GM12878 (cell line): ENCODE data around the gene KIAA1217. TPM values are rescaled to one million over a fixed set of nuclear protein-coding genes. Genes with fewer than 3 reads are reported as not detected.

Experiments used
- KDM1A ChIP-seq: fragments of 200-600 bp; sonication (generic); IDR thresholded peaks from 2 replicates; pipeline ENCODE4 v1.6.1; 2016; ENCODE audit warnings: borderline replicate concordance
- LARP7 ChIP-seq: fragments of 450-650 bp; IDR thresholded peaks from 2 replicates; pipeline ENCODE4 v1.6.1; 2017; ENCODE audit warnings: mild to moderate bottlenecking
- MTA2 ChIP-seq: fragments of 450-650 bp; IDR thresholded peaks from 2 replicates; pipeline ENCODE4 v1.6.1; 2016; ENCODE audit warnings: low read depth, mild to moderate bottlenecking, moderate library complexity
- RAD21 ChIP-seq: IDR thresholded peaks from 2 replicates; pipeline ENCODE4 v1.6.1; 2011; ENCODE audit warnings: mild to moderate bottlenecking, low read depth, low read length, moderate library complexity; ENCODE audit not compliant: insufficient read depth
- TARDBP ChIP-seq: IDR thresholded peaks from 2 replicates; pipeline ENCODE4 v1.6.1; 2016; ENCODE audit warnings: borderline replicate concordance
- TCF7 ChIP-seq: IDR thresholded peaks from 2 replicates; pipeline ENCODE4 v1.6.1; 2014; ENCODE audit warnings: antibody characterized with exemption, borderline replicate concordance
- ZNF274 ChIP-seq: IDR thresholded peaks from one replicate; pipeline ENCODE4 v1.8.0; 2011; ENCODE audit not compliant: insufficient read length, insufficient read depth
- ZNF622 ChIP-seq: fragments of 450-650 bp; IDR thresholded peaks from 2 replicates; pipeline ENCODE4 v1.6.1; 2017; ENCODE audit warnings: mild to moderate bottlenecking, inconsistent platforms
- polyA plus RNA-seq, 11 experiments: library from polyadenylated mRNA; depleted of rRNA in 4 of 11; unstranded in 6 of 11; stranded (reverse) in 5 of 11; fragments of >200 nt; fragmentation: Nextera tagmentation in 4 of 11; fragmentation: Illumina TruSeq in 1 of 11; extraction: Ambion mirVana in 4 of 11; extraction: Trizol in 1 of 11; gene quantifications; 1 replicate in 1 of 11; 2 replicates in 10 of 11; pipeline versions ENCODE4 v1.2.1 to v1.2.3, GENCODE V29; 2011 to 2016; ENCODE audit warnings: inconsistent platforms in 2 of 11, missing spikeins in 2 of 11, low read depth in 1 of 11
- total RNA-seq, 4 experiments: library from RNA; depleted of rRNA in 3 of 4; stranded (reverse); fragments of >200 nt in 3 of 4; fragmentation: Illumina TruSeq in 1 of 4; extraction: Trizol in 1 of 4; gene quantifications; 2 replicates each; pipeline versions ENCODE4 v1.2.1 to v1.2.3, GENCODE V29; 2013 to 2021
- TF ChIP-seq, protein P1 (sequence below): fragments of 450-650 bp; formaldehyde crosslinking; IDR thresholded peaks from 2 replicates; pipeline ENCODE4 v1.4.0; 2020; ENCODE audit warnings: mild to moderate bottlenecking, moderate library complexity
- TF ChIP-seq, protein P2 (sequence below): IDR thresholded peaks from 2 replicates; pipeline ENCODE4 v1.6.1; 2011; ENCODE audit warnings: borderline replicate concordance, low read depth, mild to moderate bottlenecking, moderate library complexity, low read length; ENCODE audit not compliant: insufficient read depth, poor library complexity, severe bottlenecking
- TF ChIP-seq, protein P3 (sequence below): fragments of 450-650 bp; IDR thresholded peaks from 2 replicates; pipeline ENCODE4 v1.6.1; 2018; ENCODE audit warnings: borderline replicate concordance, mild to moderate bottlenecking; ENCODE audit not compliant: partially characterized antibody
- TF ChIP-seq, protein P4 (sequence below): IDR thresholded peaks from 2 replicates; pipeline ENCODE4 v1.6.1; 2012; ENCODE audit warnings: low read depth, low read length, improper control_type of control experiment

The KIAA1217 gene
- total and polyA plus RNA-seq, 10 of the 15 experiments (the other 5 are each of a cell fraction or from before 2014, with no cell fraction given), result 0.57 to 3.8 (median 2.1) TPM

DNA sequence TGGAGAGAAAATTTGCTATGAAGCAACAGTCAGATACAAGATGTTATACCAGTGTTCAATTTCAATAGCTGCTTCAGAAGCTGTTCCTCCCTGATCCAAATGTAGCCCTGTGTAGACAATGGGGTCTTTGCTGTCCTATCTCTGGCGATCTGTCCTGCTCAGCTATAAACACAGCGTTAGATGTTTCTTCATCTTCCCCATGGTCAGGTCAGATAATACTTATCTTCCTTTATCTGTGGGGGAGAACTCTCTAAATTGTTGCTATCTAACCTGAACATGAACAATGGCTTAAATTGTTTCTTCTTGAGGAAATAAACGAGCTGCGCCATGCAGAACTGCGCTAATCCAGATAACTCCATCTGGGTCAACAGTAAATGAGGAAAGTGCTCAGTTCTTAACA is 15.6 kb upstream of the KIAA1217 start (continued):
- TF ChIP-seq, protein P1, sequence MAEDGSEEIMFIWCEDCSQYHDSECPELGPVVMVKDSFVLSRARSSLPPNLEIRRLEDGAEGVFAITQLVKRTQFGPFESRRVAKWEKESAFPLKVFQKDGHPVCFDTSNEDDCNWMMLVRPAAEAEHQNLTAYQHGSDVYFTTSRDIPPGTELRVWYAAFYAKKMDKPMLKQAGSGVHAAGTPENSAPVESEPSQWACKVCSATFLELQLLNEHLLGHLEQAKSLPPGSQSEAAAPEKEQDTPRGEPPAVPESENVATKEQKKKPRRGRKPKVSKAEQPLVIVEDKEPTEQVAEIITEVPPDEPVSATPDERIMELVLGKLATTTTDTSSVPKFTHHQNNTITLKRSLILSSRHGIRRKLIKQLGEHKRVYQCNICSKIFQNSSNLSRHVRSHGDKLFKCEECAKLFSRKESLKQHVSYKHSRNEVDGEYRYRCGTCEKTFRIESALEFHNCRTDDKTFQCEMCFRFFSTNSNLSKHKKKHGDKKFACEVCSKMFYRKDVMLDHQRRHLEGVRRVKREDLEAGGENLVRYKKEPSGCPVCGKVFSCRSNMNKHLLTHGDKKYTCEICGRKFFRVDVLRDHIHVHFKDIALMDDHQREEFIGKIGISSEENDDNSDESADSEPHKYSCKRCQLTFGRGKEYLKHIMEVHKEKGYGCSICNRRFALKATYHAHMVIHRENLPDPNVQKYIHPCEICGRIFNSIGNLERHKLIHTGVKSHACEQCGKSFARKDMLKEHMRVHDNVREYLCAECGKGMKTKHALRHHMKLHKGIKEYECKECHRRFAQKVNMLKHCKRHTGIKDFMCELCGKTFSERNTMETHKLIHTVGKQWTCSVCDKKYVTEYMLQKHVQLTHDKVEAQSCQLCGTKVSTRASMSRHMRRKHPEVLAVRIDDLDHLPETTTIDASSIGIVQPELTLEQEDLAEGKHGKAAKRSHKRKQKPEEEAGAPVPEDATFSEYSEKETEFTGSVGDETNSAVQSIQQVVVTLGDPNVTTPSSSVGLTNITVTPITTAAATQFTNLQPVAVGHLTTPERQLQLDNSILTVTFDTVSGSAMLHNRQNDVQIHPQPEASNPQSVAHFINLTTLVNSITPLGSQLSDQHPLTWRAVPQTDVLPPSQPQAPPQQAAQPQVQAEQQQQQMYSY (CRISPR knock-in tag), result no peak
- TF ChIP-seq ZNF622 (no peak), TCF7 (no peak), LARP7 (no peak), KDM1A (no peak), TARDBP (no peak), ZNF274 (no peak), RAD21 (no peak), MTA2 (no peak)
- TF ChIP-seq, protein P2, sequence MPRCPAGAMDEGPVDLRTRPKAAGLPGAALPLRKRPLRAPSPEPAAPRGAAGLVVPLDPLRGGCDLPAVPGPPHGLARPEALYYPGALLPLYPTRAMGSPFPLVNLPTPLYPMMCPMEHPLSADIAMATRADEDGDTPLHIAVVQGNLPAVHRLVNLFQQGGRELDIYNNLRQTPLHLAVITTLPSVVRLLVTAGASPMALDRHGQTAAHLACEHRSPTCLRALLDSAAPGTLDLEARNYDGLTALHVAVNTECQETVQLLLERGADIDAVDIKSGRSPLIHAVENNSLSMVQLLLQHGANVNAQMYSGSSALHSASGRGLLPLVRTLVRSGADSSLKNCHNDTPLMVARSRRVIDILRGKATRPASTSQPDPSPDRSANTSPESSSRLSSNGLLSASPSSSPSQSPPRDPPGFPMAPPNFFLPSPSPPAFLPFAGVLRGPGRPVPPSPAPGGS, result no peak
- TF ChIP-seq, protein P3, sequence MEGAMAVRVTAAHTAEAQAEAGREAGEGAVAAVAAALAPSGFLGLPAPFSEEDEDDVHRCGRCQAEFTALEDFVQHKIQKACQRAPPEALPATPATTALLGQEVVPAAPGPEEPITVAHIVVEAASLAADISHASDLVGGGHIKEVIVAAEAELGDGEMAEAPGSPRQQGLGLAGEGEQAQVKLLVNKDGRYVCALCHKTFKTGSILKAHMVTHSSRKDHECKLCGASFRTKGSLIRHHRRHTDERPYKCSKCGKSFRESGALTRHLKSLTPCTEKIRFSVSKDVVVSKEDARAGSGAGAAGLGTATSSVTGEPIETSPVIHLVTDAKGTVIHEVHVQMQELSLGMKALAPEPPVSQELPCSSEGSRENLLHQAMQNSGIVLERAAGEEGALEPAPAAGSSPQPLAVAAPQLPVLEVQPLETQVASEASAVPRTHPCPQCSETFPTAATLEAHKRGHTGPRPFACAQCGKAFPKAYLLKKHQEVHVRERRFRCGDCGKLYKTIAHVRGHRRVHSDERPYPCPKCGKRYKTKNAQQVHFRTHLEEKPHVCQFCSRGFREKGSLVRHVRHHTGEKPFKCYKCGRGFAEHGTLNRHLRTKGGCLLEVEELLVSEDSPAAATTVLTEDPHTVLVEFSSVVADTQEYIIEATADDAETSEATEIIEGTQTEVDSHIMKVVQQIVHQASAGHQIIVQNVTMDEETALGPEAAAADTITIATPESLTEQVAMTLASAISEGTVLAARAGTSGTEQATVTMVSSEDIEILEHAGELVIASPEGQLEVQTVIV, result no peak
- TF ChIP-seq, protein P4, sequence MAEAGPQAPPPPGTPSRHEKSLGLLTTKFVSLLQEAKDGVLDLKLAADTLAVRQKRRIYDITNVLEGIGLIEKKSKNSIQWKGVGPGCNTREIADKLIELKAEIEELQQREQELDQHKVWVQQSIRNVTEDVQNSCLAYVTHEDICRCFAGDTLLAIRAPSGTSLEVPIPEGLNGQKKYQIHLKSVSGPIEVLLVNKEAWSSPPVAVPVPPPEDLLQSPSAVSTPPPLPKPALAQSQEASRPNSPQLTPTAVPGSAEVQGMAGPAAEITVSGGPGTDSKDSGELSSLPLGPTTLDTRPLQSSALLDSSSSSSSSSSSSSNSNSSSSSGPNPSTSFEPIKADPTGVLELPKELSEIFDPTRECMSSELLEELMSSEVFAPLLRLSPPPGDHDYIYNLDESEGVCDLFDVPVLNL, result no peak
